ENCODE measurements around the gene MAP2K1.
"Not testable (repeated sequence)": the region's sequence is repeated elsewhere in the genome, so short reads cannot be mapped to it uniquely, and the experiment has no call there.

The MAP2K1 gene

GRCh38 chr15:66425837-66426236 is 39.1 kb downstream of the MAP2K1 start:
- DNase-seq: no peak

GRCh38 chr15:66429117-66429516 is 42.4 kb downstream of the MAP2K1 start:
- DNase-seq: no peak

- DNase-seq: no peak
Observed at GRCh38 chr15:66429546-66429945, 42.8 kb downstream of the MAP2K1 start.

- no peak for DNase-seq
Observed at GRCh38 chr15:66430627-66431255, 44.0 kb downstream of the MAP2K1 start.

- no peak for DNase-seq
Observed at GRCh38 chr15:66433726-66434125, 47.0 kb downstream of the MAP2K1 start.

- DNase-seq: no peak
Observed at GRCh38 chr15:66440501-66440900, 53.8 kb downstream of the MAP2K1 start.

- no peak for DNase-seq
Observed at GRCh38 chr15:66452420-66452819, 65.7 kb downstream of the MAP2K1 start.

GRCh38 chr15:66452971-66453580 is 66.4 kb downstream of the MAP2K1 start:
- no peak for DNase-seq

- DNase-seq: no peak
Observed at GRCh38 chr15:66454143-66454542, 67.4 kb downstream of the MAP2K1 start.

- no peak for DNase-seq
Observed at GRCh38 chr15:66456211-66456610, 69.5 kb downstream of the MAP2K1 start.

GRCh38 chr15:66459818-66460615 is 73.3 kb downstream of the MAP2K1 start:
- DNase-seq: no peak

- not testable (repeated sequence) for DNase-seq
Observed at GRCh38 chr15:66461294-66461693, 74.6 kb downstream of the MAP2K1 start.

- no peak for DNase-seq
Observed at GRCh38 chr15:66461917-66462316, 75.2 kb downstream of the MAP2K1 start.

GRCh38 chr15:66462627-66463026 is 75.9 kb downstream of the MAP2K1 start:
- DNase-seq: no peak

GRCh38 chr15:66465294-66465693 is 78.6 kb downstream of the MAP2K1 start:
- not testable (repeated sequence) for DNase-seq

- not testable (repeated sequence) for DNase-seq
Observed at GRCh38 chr15:66467162-66468040, 80.7 kb downstream of the MAP2K1 start.

- DNase-seq: not testable (repeated sequence)
Observed at GRCh38 chr15:66470825-66471224, 84.1 kb downstream of the MAP2K1 start.

GRCh38 chr15:66472176-66472999 is 85.7 kb downstream of the MAP2K1 start:
- DNase-seq: peak; percentile 30

- no peak for DNase-seq
Observed at GRCh38 chr15:66474135-66474534, 87.4 kb downstream of the MAP2K1 start.

GRCh38 chr15:66474963-66475362 is 88.3 kb downstream of the MAP2K1 start:
- no peak for DNase-seq

GRCh38 chr15:66476535-66476934 is 89.8 kb downstream of the MAP2K1 start:
- DNase-seq: no peak

- DNase-seq: no peak
Observed at GRCh38 chr15:66477011-66477410, 90.3 kb downstream of the MAP2K1 start.
